HepG2 (cell line): ENCODE data around the gene MGMT. TPM values are rescaled to one million over a fixed set of nuclear protein-coding genes. Genes with fewer than 3 reads are reported as not detected.

Source experiments
- ATAC-seq: fragments of 200-7000 bp; cut with Tn5 transposase; 3 replicates; pipeline ENCODE4 v1.9.1; 2020; ENCODE audit warnings: mild to moderate bottlenecking, moderate library complexity
- BruUV-seq: library from RNA; stranded (reverse); fragments of 400-500 nt; replicated peaks from 2 replicates; lab custom pipeline; 2021; lab: Mats Ljungman, UMichigan
- CTCF ChIA-PET: fragments of 300-600 bp; formaldehyde crosslinking; extraction: SDS; loops from one replicate; lab custom pipeline; 2021; ENCODE audit warnings: low total read pairs, inconsistent platforms, low intra/inter-chr PET ratio; lab: Yijun Ruan, JAX
- POLR2A ChIA-PET: fragments of 350-600 bp; sonication (Branson Sonifier 250); formaldehyde crosslinking; loops from one replicate; lab custom pipeline; 2020; ENCODE audit warnings: antibody characterized with exemption, inconsistent platforms; lab: Yijun Ruan, JAX
- DNase-seq: peaks from one replicate; pipeline ENCODE4 v3.0.0-alpha.2; 2015; ENCODE audit warnings: low spot score
- FAIRE-seq: peaks from 3 replicates; lab custom pipeline; 2011; peaks lifted over from hg19 to GRCh38; lab: Jason Lieb, UNC
- H2AFZ ChIP-seq: one replicate; pipeline ENCODE4 v1.6.1; 2011; ENCODE audit warnings: low read length, inconsistent platforms
- H3K27ac ChIP-seq: fragments of 300-600 bp; 3 replicates; pipeline ENCODE4 v1.8.0; 2011; ENCODE audit warnings: mixed run types, mild to moderate bottlenecking, mixed read lengths, low read length, inconsistent platforms; ENCODE audit not compliant: insufficient read depth; ENCODE audit errors: extremely low read length
- H3K27me3 ChIP-seq, 2 experiments: fragments of 200-600 bp in 1 of 2; 2 replicates in 1 of 2; 3 replicates in 1 of 2; pipeline versions ENCODE4 v1.6.0 to v1.8.0; 2011; ENCODE audit warnings: low read length in 2 of 2, mild to moderate bottlenecking in 2 of 2, moderate library complexity in 2 of 2, inconsistent platforms in 1 of 2; ENCODE audit not compliant: insufficient read depth in 2 of 2, control insufficient read depth in 1 of 2
- H3K36me3 ChIP-seq, 2 experiments: fragments of 200-600 bp in 1 of 2; replicated peaks in 1 of 2; 2 replicates in 1 of 2; 3 replicates in 1 of 2; pipeline versions ENCODE4 v1.5.1 to v1.8.0; 2011; ENCODE audit warnings: low read length in 2 of 2, inconsistent platforms in 1 of 2; ENCODE audit not compliant: insufficient read depth in 2 of 2, control insufficient read depth in 1 of 2
- H3K4me1 ChIP-seq: 2 replicates; pipeline ENCODE4 v1.5.1; 2012; ENCODE audit warnings: low read length, inconsistent platforms; ENCODE audit not compliant: insufficient read depth
- H3K4me2 ChIP-seq: 2 replicates; pipeline ENCODE4 v1.6.0; 2011; ENCODE audit warnings: low read depth, low read length, inconsistent platforms
- H3K4me3 ChIP-seq, 3 experiments: fragments of 200-600 bp in 1 of 3; sonication (generic), shearing (Covaris generic) in 1 of 3; replicated peaks in 1 of 3; 2 replicates each; pipeline ENCODE4 v1.5.1; 2011 to 2016; ENCODE audit warnings: low read length in 3 of 3, inconsistent platforms in 2 of 3, low read depth in 2 of 3, mild to moderate bottlenecking in 2 of 3, control low read depth in 1 of 3, mixed read lengths in 1 of 3; ENCODE audit not compliant: insufficient read depth in 1 of 3
- H3K79me2 ChIP-seq: one replicate; pipeline ENCODE4 v1.6.1; 2011; ENCODE audit warnings: low read length, inconsistent platforms; ENCODE audit not compliant: insufficient read depth
- H3K9ac ChIP-seq: 2 replicates; pipeline ENCODE4 v1.6.0; 2011; ENCODE audit warnings: mild to moderate bottlenecking, low read depth, low read length, inconsistent platforms; ENCODE audit not compliant: insufficient read depth
- H3K9me3 ChIP-seq: 2 replicates; pipeline ENCODE4 v1.5.1; 2012; ENCODE audit warnings: mild to moderate bottlenecking, low read length
- H4K20me1 ChIP-seq: 2 replicates; pipeline ENCODE4 v1.6.0; 2011; ENCODE audit warnings: inconsistent platforms, mild to moderate bottlenecking, low read length, moderate library complexity; ENCODE audit not compliant: insufficient read depth
- FOXM1 ChIP-seq: sonication (generic); formaldehyde crosslinking; IDR thresholded peaks from 2 replicates; pipeline ENCODE4 v1.5.0; 2020; ENCODE audit warnings: missing genetic modification reagents
- IKZF4 ChIP-seq: sonication (generic); formaldehyde crosslinking; IDR thresholded peaks from 2 replicates; pipeline ENCODE4 v1.5.1; 2020; ENCODE audit warnings: borderline replicate concordance, mild to moderate bottlenecking, low read depth, missing genetic modification reagents; ENCODE audit errors: not compliant biosample characterization
- JUND ChIP-seq: sonication (generic); formaldehyde crosslinking; IDR thresholded peaks from 2 replicates; pipeline ENCODE4 v1.8.0; 2022; ENCODE audit warnings: mild to moderate bottlenecking, missing genetic modification reagents
- KLF6 ChIP-seq: IDR thresholded peaks from 2 replicates; pipeline ENCODE4 v1.8.0; 2016; ENCODE audit warnings: missing biosample characterization, missing genetic modification reagents
- STAG1 ChIP-seq: sonication (generic); formaldehyde crosslinking; IDR thresholded peaks from 2 replicates; pipeline ENCODE4 v1.4.0; 2020; ENCODE audit warnings: missing genetic modification reagents
- TRAFD1 ChIP-seq: sonication (generic); formaldehyde crosslinking; IDR thresholded peaks from 2 replicates; pipeline ENCODE4 v1.5.1; 2020; ENCODE audit warnings: missing genetic modification reagents, mild to moderate bottlenecking, borderline replicate concordance
- ZNF776 ChIP-seq: sonication (generic); formaldehyde crosslinking; IDR thresholded peaks from 2 replicates; pipeline ENCODE4 v1.4.0; 2020; ENCODE audit warnings: mild to moderate bottlenecking, missing genetic modification reagents
- WGBS: methylation state at CpG from one replicate; pipeline ENCODE4 v1.1.6; 2017; ENCODE audit warnings: low lambda C conversion rate; 5-methylcytosine and 5-hydroxymethylcytosine counted together
- in situ Hi-C: cut with HindIII; loops from 2 replicates; pipeline ENCODE4 v1.10.0; 2017; ENCODE audit warnings: low pct_unique_long_range_greater_than_20kb; ENCODE audit not compliant: extremely low pct_ligation_motif_present
- intact Hi-C: fragments of 100-400 bp; cut with micrococcal nuclease; formaldehyde crosslinking; loops from one replicate; pipeline ENCODE4 v1.10.0; 2022; ENCODE audit not compliant: unreplicated experiment
- polyA plus RNA-seq, 8 experiments: library from polyadenylated mRNA; depleted of rRNA in 3 of 8; stranded (reverse) in 7 of 8; unstranded in 1 of 8; fragments of >200 nt; fragmentation: Illumina TruSeq in 4 of 8; extraction: Trizol in 4 of 8; gene quantifications; 2 replicates each; pipeline versions ENCODE4 v1.2.1 to v1.2.3, GENCODE V29; 2011 to 2016; ENCODE audit warnings: low read depth in 4 of 8, missing spikeins in 1 of 8, mixed read lengths in 1 of 8; ENCODE audit not compliant: insufficient read depth in 1 of 8
- total RNA-seq, 5 experiments: library from RNA; depleted of rRNA; stranded (reverse); fragments of >200 nt; fragmentation: Illumina TruSeq; extraction: Trizol; gene quantifications; 2 replicates each; pipeline ENCODE4 v1.2.3, GENCODE V29; 2016; ENCODE audit warnings: low read depth in 1 of 5

MGMT gene
- total and polyA plus RNA-seq, 2 of the 13 experiments (the other 11 are each of a cell fraction or from before 2014, with no cell fraction given): 12.0 to 19.5 TPM

GRCh38 chr10:129740532-129741279 is 273.7 kb downstream of the MGMT start:
- TF ChIP-seq STAG1 (CRISPR knock-in tag) (peak; percentile 41), ZNF776 (no peak)
- intact Hi-C loops: no loop called here
- Histone ChIP-seq H3K27me3 (no peaks in the 10 kb centered on the region), H3K4me1 (no peaks in the 10 kb centered on the region), H3K4me3 (no peak overlapping the region), H3K4me2 (no peak overlapping the region), H3K9me3 (peaks cover 36% of the 10 kb centered on the region; the same call in 1 of the 2 replicates), H3K9ac (no peak overlapping the region), H2AFZ (no peak overlapping the region), H4K20me1 (no peaks in the 10 kb centered on the region), H3K27ac (no peak overlapping the region), H3K36me3 (no peaks in the 10 kb centered on the region; a peak in 1 of 5 replicates), H3K79me2 (no peaks in the 10 kb centered on the region)
- CTCF ChIA-PET: no interaction called here
- no TSS peak for BruUV-seq
- DNase-seq (no peak), FAIRE-seq (no peak), ATAC-seq (no peak)
- 70% methylated on average over 8 of the region's 15 CpGs for WGBS
- POLR2A ChIA-PET: no interaction called here
- in situ Hi-C loops: no loop called here

GRCh38 chr10:129741280-129741977 is 274.4 kb downstream of the MGMT start:
- Histone ChIP-seq H3K79me2 (no peaks in the 10 kb centered on the region), H3K27ac (no peak overlapping the region), H3K27me3 (no peaks in the 10 kb centered on the region), H3K9ac (no peak overlapping the region), H3K4me1 (no peaks in the 10 kb centered on the region), H3K4me2 (no peak overlapping the region), H3K4me3 (no peak overlapping the region), H4K20me1 (no peaks in the 10 kb centered on the region), H3K9me3 (peaks cover 36% of the 10 kb centered on the region; the same call in 1 of the 2 replicates), H3K36me3 (no peaks in the 10 kb centered on the region; a peak in 1 of 5 replicates), H2AFZ (no peak overlapping the region)
- BruUV-seq: no TSS peak
- DNase-seq: no peak
- in situ Hi-C loops: no loop called here
- intact Hi-C loops: no loop called here
- no peak for ATAC-seq
- WGBS: 90% methylated on average over 10 of the region's 19 CpGs
- POLR2A ChIA-PET: no interaction called here
- FAIRE-seq: no peak
- CTCF ChIA-PET: no interaction called here
- TF ChIP-seq FOXM1 (CRISPR knock-in tag) (no peak), IKZF4 (CRISPR knock-in tag) (no peak), TRAFD1 (no peak), KLF6 (CRISPR knock-in tag) (no peak), JUND (CRISPR knock-in tag) (no peak)
